LNCAP (cell line): ENCODE measurements around the gene LRP1B.

Experiments used
- CTCF ChIP-seq: fragments of 450-650 bp; IDR thresholded peaks from 2 replicates; pipeline ENCODE4 v1.5.1; 2017; ENCODE audit warnings: mild to moderate bottlenecking

LRP1B gene

GRCh38 chr2:141676139-141676538 lies 454.7 kb downstream of the LRP1B start:
- no peak for TF ChIP-seq CTCF

DNA sequence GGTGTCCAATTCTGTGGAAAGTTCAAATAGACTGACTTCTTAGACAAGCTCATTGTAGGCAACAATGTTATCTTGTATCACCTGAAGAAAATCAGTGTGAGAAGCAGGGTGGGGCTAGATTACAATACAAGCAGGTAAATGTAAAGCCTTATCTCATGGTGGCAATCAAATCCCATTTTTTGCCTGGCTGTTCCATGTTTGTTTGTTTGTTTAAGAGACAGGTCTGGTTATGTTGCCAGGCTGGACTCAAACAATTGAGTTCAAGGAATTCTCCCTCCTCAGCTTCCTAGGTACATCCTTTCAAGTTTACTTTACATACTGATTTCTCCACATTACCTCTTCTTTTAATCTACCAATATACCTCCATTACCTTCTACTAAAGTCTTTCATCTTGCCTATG lies 464.6 kb downstream of the LRP1B start:
- no peak for TF ChIP-seq CTCF

DNA sequence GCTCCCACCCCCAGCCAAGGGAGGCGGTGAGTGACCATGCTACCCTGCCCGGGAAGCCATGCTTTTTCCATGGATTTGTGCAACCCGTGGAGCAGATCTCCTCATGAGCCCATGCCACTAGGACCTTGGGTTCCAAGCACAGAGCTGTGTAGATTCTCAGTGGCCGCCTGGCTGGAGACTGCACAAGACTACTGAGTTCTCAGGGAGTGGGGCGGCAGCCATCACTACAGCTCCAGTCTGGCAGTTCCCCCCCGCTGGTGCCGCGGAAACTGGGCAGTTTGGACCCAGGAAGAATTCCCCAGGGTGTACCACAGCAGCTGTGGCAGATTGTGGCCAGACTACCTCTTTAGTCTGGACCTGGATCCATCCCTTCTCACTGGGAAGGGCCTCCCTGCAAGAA lies 470.6 kb downstream of the LRP1B start:
- no peak for TF ChIP-seq CTCF

GRCh38 chr2:141654311-141654710 lies 476.5 kb downstream of the LRP1B start:
- TF ChIP-seq CTCF, result no peak

DNA sequence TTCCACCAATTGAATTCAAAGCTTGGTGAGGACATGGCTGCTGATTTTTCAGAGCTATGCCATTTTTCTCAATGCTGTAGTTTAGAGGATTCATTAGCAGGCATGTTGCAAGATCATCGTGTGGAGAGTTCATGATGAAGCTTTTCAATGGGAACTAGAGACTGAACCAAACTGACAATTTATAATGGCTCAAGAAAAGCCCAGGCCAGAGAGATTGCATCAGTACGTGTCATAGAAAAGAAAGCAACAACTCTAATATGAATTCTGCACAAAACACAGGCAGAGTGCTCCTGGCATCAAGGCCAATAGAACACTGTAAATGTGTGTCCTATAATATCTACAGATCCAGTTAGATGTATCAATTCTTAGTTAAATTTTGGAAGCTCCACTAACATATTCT lies 477.6 kb downstream of the LRP1B start:
- TF ChIP-seq CTCF, result no peak

DNA sequence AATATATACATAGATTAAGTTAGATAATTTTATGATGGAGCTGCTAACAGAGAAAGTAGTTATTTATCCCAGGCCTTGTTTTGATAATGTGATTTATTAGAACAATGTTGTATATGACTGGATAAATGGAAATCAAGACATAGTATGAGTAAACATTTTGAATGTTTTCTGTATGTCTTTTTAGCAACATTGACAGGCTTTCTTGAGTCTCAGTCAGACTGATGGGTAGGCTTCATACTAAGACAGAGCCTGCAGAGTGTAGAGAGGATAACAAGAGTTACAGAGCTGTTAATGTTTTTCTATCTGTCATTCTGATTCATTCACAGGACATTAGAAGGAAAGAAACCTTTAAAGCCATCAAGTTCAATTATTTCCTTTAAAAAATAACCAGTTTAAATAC lies 478.5 kb downstream of the LRP1B start:
- TF ChIP-seq CTCF, result no peak

DNA sequence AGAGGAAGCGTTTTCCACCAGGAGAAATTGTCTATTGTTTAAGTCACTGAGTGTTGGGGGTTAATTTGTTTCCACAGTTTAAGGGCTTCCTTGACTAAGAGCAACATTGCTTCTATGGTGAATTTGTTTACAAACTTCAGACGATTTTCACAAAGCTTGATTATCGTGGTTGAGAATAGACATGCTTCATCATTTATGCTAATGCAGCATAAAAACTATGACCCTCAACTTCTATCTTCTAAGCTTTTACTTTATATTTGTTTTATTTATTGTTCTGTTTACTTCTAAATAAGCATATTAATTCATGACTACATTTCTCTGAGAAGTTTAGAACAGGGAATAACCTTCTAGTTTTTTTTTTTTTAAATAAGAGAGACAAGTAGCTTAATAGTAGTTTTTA lies 483.5 kb downstream of the LRP1B start:
- no peak for TF ChIP-seq CTCF

GRCh38 chr2:141641462-141641861 lies 489.4 kb downstream of the LRP1B start:
- TF ChIP-seq CTCF, result no peak
